ENCODE results near the gene ARIH1. TPM values are rescaled to one million over a fixed set of nuclear protein-coding genes. Genes with fewer than 3 reads are reported as not detected.

ARIH1 gene
- total and polyA plus RNA-seq, 2 of the 8 experiments (the other 6 are each of a cell fraction or from before 2014, with no cell fraction given) = 32.7 to 179 TPM

GRCh38 chr15:72473614-72474465, at the start of gene ARIH1 (continued):
- TF ChIP-seq SP4 (IDR thresholded peaks at IDR 0.05; ENCODE audit: low read length) = no peak
- TF ChIP-seq CTBP2 (IDR thresholded peaks at IDR 0.05; ENCODE audit: borderline replicate concordance, insufficient read depth, insufficient read length, low read length) = no peak
- TF ChIP-seq JUND (IDR thresholded peaks at IDR 0.05; ENCODE audit: low read length) = peak; percentile 98
- TF ChIP-seq RNF2 (IDR thresholded peaks at IDR 0.05; ENCODE audit: borderline replicate concordance, low read depth, low read length, missing control alignments, poor library complexity, severe bottlenecking) = no peak
- TF ChIP-seq CTCF (IDR thresholded peaks at IDR 0.05; ENCODE audit: control extremely low read depth in 1 of 3, insufficient read depth in 1 of 3, low read depth in 1 of 3, low read length in 3 of 3) = peak in 1 of 3 experiments; percentile 6; a peak in 1 of 4 replicates
- TF ChIP-seq TAF7 (optimal IDR thresholded peaks at IDR 0.05; ENCODE audit: borderline replicate concordance, low read depth, low read length) = no peak
- no peak for TF ChIP-seq KDM1A (IDR thresholded peaks at IDR 0.05; ENCODE audit: borderline replicate concordance, low read length)
- no peak for TF ChIP-seq CBX5 (IDR thresholded peaks at IDR 0.05; ENCODE audit: low read depth, low read length)
- peak; percentile 44; the same call in 1 of the 2 replicates for TF ChIP-seq EGR1 (IDR thresholded peaks at IDR 0.05; ENCODE audit: borderline replicate concordance, low read depth, low read length)
- TF ChIP-seq KDM4A (IDR thresholded peaks at IDR 0.05; ENCODE audit: low read depth, low read length, severe bottlenecking) = peak; percentile 27
- no peak for TF ChIP-seq RXRA (IDR thresholded peaks at IDR 0.05; ENCODE audit: insufficient read depth, low read depth, low read length)
- no peak for TF ChIP-seq FOSL1 (IDR thresholded peaks at IDR 0.05; ENCODE audit: insufficient read depth, low read depth, low read length)
- no peak for TF ChIP-seq SUZ12 (IDR thresholded peaks at IDR 0.05; ENCODE audit: low read length)
- TF ChIP-seq TBP (IDR thresholded peaks at IDR 0.05; ENCODE audit: low read depth, low read length) = peak; percentile 92; the same call in 1 of the 2 replicates
- TF ChIP-seq EZH2 (IDR thresholded peaks at IDR 0.05; ENCODE audit: low read depth, low read length, severe bottlenecking) = no peak
- TF ChIP-seq SP2 (IDR thresholded peaks at IDR 0.05; ENCODE audit: low read length) = no peak
- TF ChIP-seq ATF3 (IDR thresholded peaks at IDR 0.05; ENCODE audit: insufficient read depth, low read depth, low read length) = no peak
- no peak; the same call in 1 of the 2 replicates for TF ChIP-seq E2F6 (IDR thresholded peaks at IDR 0.05)
- peak; percentile 86 for TF ChIP-seq GTF2F1 (IDR thresholded peaks at IDR 0.05; ENCODE audit: borderline replicate concordance, low read depth, low read length)
